Measurements from ENCODE around the gene IRF6. TPM values are rescaled to one million over a fixed set of nuclear protein-coding genes. Genes with fewer than 3 reads are reported as not detected.

IRF6 gene
- total RNA-seq, 2 donors from 2014 or later = 3.9 to 4.1 TPM

DNA sequence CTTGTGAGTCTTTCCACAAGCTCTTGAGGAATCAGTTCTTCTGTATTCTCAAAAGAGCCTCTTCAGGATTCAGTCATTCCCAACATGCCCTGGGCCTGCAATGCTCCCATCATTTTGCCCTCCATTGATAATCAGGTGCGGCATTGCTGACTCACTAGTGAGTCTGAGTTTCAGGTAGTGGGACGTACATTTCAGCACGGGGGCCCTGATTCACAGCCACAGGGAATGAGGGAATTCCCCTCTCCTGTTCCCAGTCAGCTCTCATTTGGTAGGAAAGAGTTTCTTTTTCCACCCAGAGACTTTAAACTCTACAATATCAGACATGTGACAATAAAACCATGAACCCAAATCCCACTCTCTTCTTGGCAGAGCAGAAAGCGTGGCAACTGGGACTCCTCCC lies 3.7 kb upstream of the IRF6 start:
- Histone ChIP-seq H3K36me3 (no peaks in the 10 kb centered on the region), H3K4me1 (ENCODE audit: control insufficient read depth in 1 of 2, low read depth in 2 of 2) (peaks cover 0 to 10% of the 10 kb centered on the region in 2 donors), H3K27me3 (replicated peaks; ENCODE audit: insufficient read depth) (no peaks in the 10 kb centered on the region), H3K4me3 (no peak overlapping the region), H3K9me3 (no peaks in the 10 kb centered on the region), H3K27ac (no peak overlapping the region)
- TF ChIP-seq, protein P1, sequence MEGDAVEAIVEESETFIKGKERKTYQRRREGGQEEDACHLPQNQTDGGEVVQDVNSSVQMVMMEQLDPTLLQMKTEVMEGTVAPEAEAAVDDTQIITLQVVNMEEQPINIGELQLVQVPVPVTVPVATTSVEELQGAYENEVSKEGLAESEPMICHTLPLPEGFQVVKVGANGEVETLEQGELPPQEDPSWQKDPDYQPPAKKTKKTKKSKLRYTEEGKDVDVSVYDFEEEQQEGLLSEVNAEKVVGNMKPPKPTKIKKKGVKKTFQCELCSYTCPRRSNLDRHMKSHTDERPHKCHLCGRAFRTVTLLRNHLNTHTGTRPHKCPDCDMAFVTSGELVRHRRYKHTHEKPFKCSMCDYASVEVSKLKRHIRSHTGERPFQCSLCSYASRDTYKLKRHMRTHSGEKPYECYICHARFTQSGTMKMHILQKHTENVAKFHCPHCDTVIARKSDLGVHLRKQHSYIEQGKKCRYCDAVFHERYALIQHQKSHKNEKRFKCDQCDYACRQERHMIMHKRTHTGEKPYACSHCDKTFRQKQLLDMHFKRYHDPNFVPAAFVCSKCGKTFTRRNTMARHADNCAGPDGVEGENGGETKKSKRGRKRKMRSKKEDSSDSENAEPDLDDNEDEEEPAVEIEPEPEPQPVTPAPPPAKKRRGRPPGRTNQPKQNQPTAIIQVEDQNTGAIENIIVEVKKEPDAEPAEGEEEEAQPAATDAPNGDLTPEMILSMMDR (IDR thresholded peaks at IDR 0.05) = no peak
- ATAC-seq (ENCODE audit: insufficient number of reproducible peaks, low FRiP score, low read depth) (no peak), DNase-seq (ENCODE audit: low spot score) (no peak)

DNA sequence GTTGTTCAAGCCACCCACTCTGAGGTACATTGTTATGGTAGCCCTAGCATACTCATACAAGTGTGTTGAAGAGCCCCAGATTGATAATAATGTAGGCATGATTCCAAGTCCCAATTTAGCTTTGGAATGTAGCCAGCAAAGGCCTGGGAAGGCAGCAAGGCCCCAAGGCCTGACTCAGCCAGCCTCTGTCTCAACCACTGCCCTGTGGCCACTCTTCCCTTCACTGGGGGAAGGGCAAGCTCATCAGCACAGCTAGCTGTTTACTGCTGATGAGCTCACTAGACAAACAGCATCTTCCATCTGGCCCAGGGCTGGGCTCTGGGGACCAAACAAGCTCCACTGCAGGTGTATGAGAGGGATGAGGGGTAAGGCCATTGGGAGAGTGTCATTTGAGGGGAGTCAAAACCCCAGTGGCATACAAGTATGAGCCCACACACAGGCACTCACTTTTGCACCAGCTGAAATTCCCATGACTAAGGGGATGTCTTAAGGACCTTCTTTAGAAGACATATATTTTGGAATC lies 2.2 kb upstream of the IRF6 start:
- ATAC-seq (ENCODE audit: insufficient number of reproducible peaks, low FRiP score, low read depth) = peak; percentile 37
- H3K4me3 ChIP-seq = no peak overlapping the region
- TF ChIP-seq, protein P1 (IDR thresholded peaks at IDR 0.05) = no peak

DNA sequence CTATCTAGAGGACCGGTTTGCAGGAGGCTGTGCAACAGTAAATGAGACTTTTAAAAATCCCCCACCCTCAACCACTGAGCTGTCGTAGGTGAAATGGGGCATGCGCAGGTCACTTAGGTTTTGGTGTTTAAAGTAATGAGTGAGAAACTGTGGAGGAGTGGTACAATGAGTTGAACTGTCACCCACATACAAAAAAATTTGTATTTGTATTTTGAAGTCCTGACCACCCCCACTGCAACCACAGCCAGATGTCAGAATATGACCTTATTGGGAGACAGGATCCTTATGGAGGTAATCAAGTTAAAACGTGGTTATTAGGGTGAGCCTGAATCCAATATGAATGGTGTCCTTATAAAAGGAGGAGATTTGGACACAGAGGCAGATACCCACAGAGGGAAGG lies 1.6 kb upstream of the IRF6 start:
- H3K36me3 ChIP-seq = no peaks in the 10 kb centered on the region
- peaks cover 0 to 14% of the 10 kb centered on the region in 2 donors for H3K4me1 ChIP-seq (ENCODE audit: control insufficient read depth in 1 of 2, low read depth in 2 of 2)
- no peak overlapping the region for H3K4me3 ChIP-seq
- H3K27me3 ChIP-seq (replicated peaks; ENCODE audit: insufficient read depth) = no peaks in the 10 kb centered on the region
- TF ChIP-seq, protein P1 (IDR thresholded peaks at IDR 0.05) = no peak
- ATAC-seq (ENCODE audit: insufficient number of reproducible peaks, low FRiP score, low read depth) (no peak), DNase-seq (ENCODE audit: low spot score) (no peak)
- H3K27ac ChIP-seq = no peak overlapping the region
- H3K9me3 ChIP-seq = no peaks in the 10 kb centered on the region

More for the DNA sequence above, 2.2 kb upstream of the IRF6 start:
- no peak for DNase-seq (ENCODE audit: low spot score)
- H3K9me3 ChIP-seq = no peaks in the 10 kb centered on the region
- no peak overlapping the region for H3K27ac ChIP-seq
- no peaks in the 10 kb centered on the region for H3K36me3 ChIP-seq
- H3K27me3 ChIP-seq (replicated peaks; ENCODE audit: insufficient read depth) = no peaks in the 10 kb centered on the region
- peaks cover 0 to 10% of the 10 kb centered on the region in 2 donors for H3K4me1 ChIP-seq (ENCODE audit: control insufficient read depth in 1 of 2, low read depth in 2 of 2)

DNA sequence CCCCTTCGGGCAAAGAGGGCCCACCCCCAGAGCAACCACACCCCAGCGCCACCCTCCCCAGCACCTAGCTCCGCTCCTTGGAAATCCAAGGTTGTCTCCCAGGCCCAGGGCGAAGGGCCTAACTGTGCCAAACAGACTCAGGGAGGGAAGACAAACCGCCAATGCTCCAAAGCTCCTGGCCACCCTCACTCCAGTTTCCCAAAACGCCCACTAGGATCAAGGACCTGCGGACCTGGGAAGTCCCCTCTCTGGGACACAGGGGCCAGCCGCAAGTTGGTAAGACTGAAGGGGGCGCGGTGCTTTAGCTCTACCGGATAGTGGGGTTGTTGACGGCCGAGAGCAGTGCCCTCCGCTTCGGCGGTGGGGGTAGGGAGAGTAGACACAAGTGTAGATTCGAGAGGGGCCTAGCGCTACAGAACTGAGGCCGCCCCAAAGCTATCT lies 581 bp downstream of the IRF6 start:
- no peak overlapping the region for H3K27ac ChIP-seq

DNA sequence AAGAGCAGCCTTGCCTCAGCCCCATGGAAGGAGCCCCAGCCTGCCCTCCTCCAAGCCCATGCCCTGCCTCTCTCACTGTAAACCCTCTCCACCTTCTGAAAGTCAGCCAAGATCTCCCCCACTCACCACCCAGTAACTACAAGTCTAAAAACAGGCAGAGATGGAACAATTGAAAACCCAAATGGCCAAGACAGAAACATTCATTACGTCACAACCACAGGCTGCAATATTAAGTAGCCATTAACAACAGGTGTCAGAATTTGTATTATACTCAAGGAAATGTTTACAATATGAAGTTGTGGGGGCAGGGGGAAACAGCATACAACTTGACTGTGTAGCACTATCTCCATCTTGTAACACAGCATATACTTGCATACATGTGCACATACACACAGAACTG lies 2.4 kb downstream of the IRF6 start:
- TF ChIP-seq, protein P1 (IDR thresholded peaks at IDR 0.05) = no peak
- Histone ChIP-seq H3K27me3 (replicated peaks; ENCODE audit: insufficient read depth) (no peaks in the 10 kb centered on the region), H3K9me3 (no peaks in the 10 kb centered on the region), H3K4me3 (no peak overlapping the region), H3K36me3 (no peaks in the 10 kb centered on the region), H3K27ac (no peak overlapping the region), H3K4me1 (ENCODE audit: control insufficient read depth in 1 of 2, low read depth in 2 of 2) (peaks cover 8 to 34% of the 10 kb centered on the region in 2 donors)
- DNase-seq (ENCODE audit: low spot score) (no peak), ATAC-seq (ENCODE audit: insufficient number of reproducible peaks, low FRiP score, low read depth) (no peak)

More for the DNA sequence above, 581 bp downstream of the IRF6 start:
- peak overlapping the region; percentile 65 for H3K4me3 ChIP-seq
- TF ChIP-seq, protein P1 (IDR thresholded peaks at IDR 0.05) = no peak
- peaks cover 8 to 34% of the 10 kb centered on the region in 2 donors for H3K4me1 ChIP-seq (ENCODE audit: control insufficient read depth in 1 of 2, low read depth in 2 of 2)
- DNase-seq (ENCODE audit: low spot score) (no peak), ATAC-seq (ENCODE audit: insufficient number of reproducible peaks, low FRiP score, low read depth) (no peak)
- H3K36me3 ChIP-seq = no peaks in the 10 kb centered on the region
- no peaks in the 10 kb centered on the region for H3K27me3 ChIP-seq (replicated peaks; ENCODE audit: insufficient read depth)
- H3K9me3 ChIP-seq = no peaks in the 10 kb centered on the region
